AG09319 (cell line): ENCODE results near the gene TLE3.

Source experiments
- DNase-seq: peaks from one replicate; pipeline ENCODE4 v3.0.0-alpha.2; 2010; ENCODE audit warnings: low read depth; ENCODE audit errors: extremely low read depth
- TF ChIP-seq, protein P1 (sequence below): IDR thresholded peaks from 2 replicates; pipeline ENCODE4 v1.5.1; 2011; ENCODE audit warnings: low read depth, mild to moderate bottlenecking, inconsistent platforms, low read length, moderate library complexity

Gene TLE3

DNA sequence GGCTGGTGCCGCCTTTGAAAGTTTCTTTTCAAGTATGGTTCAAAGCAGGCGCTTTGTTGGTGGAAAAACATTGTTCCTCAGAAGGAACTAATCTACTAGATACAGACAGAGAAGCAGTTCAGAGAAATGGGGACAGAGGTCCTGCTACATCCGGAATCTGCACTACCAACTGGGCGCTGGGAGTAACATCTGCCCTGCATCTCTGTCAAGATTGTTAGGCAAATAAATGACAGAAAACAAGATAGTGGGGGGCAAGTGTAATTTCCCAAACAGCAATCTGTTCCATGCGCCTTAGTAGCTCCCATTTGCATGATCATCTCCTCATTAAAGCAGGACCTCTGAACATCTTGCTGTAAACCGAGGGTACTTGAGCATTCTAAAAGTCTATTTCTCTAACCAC lies 17.4 kb downstream of the TLE3 start:
- TF ChIP-seq, protein P1, sequence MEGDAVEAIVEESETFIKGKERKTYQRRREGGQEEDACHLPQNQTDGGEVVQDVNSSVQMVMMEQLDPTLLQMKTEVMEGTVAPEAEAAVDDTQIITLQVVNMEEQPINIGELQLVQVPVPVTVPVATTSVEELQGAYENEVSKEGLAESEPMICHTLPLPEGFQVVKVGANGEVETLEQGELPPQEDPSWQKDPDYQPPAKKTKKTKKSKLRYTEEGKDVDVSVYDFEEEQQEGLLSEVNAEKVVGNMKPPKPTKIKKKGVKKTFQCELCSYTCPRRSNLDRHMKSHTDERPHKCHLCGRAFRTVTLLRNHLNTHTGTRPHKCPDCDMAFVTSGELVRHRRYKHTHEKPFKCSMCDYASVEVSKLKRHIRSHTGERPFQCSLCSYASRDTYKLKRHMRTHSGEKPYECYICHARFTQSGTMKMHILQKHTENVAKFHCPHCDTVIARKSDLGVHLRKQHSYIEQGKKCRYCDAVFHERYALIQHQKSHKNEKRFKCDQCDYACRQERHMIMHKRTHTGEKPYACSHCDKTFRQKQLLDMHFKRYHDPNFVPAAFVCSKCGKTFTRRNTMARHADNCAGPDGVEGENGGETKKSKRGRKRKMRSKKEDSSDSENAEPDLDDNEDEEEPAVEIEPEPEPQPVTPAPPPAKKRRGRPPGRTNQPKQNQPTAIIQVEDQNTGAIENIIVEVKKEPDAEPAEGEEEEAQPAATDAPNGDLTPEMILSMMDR = no peak
- DNase-seq = no peak

- TF ChIP-seq, protein P1 = no peak
- no peak for DNase-seq
These were observed 17.8 kb downstream of the TLE3 start for GRCh38 chr15:70079888-70080287.

DNA sequence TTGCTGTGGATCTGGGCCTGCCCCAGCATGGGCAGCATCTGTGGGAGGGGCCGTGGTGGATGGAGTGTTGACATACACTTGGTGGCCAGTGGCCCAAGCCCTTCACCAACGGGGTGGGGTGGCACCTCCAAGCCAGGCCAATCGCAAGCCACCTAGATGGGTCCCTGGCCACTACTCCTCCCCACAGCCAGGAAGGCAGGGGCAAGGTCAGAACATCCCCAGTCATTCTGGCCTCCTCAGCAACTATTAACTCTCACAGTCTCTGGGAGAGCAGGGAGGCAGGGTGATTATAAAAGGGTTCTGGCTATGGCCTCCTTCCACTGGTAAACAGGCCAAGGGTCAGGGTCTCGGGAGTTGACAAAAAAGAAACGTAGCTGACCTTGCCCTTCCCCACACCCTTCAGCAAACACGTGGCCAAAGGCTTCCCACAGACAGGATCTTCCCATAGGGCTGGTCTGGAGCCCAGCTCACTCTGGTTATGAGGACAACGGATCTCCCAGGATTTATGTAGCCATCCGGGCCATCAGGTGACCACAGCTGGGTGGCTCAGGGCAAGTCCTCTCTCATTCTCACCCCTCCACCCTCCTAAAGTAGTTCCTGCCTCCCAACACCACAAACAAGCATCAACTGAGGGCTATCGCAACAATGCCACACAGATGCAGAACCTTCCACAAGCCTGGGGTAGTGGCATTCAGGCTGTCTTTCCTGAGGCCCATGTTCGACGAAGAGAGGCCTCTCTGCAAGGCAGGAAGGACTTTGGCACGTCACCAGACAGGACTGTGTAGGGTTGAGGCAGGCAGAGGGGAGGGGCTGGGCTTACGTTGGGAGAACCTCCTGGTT lies 18.9 kb downstream of the TLE3 start:
- TF ChIP-seq, protein P1 = no peak
- no peak for DNase-seq

DNA sequence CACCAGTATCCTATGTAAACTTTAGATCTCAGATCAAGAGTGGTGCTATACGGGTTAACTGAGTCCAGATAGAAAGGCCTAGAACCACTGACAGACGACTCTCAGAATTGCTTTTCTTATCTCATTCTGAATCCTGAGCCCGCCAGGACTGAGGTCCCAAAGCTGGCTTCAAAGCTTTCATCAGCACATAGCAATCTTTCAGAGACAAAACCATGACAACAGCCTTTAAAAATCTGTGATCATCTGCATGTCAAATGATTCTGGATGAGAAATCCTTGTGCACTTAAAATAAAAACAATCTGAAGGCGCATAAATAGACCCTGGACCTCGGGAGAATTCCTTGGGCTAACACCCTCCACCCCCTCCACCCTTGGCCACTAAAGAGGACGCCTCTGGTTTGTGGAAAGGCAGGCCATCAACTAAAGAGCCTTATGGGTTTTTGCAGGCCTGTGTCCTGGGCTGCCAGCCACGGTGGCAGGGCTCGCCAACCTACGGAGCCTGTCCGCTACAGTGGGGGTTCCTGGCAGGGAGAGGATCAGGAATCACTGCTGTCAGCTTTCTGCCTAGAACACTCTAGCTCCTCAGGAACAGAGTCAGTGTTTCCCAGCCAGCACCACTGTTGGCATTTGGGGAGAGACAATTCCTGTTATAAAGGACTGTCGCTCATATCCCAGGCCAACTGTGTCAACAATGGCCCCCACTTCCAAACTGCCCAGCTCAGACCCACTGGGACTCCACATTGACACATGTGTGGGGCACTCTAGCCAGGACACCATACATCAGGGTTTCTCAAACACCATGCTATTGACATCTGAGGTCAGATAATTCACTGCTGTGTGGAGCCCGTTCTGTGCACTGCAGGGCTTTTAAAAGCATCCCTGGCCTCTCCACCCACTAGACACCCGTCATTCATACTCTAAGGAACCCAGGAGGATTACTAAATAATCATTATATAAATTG lies 20.2 kb downstream of the TLE3 start:
- TF ChIP-seq, protein P1 = no peak
- DNase-seq = no peak

DNA sequence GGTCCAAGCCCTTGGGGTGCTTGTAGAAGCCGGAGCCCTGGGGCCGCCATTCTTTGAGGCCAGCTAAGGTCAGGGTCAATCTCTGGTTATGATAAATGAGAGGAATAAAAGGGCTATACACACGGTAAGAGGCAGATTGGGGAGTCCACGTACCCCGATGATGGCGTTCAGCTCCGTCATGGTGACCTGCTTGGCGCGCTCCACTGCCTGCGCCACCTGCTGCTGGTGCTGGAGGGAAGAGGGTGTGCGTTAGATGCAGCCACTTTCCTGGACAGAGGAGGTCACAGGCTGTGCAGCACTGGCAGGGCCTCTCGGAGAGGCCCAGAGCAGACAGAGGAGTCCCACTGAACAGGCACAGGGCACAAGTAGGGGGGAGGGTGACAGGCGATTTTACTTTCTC lies 23.3 kb downstream of the TLE3 start:
- DNase-seq = no peak
- TF ChIP-seq, protein P1 = no peak

DNA sequence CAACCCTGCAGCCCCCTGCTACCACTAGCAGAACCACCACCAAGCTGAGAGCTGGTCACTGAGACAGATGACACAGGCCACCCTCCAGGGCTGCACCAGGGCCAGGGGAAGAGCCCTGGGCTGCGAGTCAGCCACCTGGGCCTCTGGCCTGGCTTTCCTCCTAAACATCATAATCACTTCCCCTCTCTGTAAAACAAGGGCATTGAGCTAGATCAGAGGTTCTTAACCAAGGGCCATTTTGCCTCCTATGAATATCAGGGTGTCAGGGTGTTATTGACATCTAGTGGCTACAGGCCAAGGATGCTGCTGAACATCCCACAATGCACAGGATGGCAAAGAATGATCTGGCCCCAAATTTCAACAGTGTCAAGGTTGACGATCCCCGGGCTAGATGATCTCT lies 25.2 kb downstream of the TLE3 start:
- TF ChIP-seq, protein P1 = no peak
- DNase-seq = no peak

DNA sequence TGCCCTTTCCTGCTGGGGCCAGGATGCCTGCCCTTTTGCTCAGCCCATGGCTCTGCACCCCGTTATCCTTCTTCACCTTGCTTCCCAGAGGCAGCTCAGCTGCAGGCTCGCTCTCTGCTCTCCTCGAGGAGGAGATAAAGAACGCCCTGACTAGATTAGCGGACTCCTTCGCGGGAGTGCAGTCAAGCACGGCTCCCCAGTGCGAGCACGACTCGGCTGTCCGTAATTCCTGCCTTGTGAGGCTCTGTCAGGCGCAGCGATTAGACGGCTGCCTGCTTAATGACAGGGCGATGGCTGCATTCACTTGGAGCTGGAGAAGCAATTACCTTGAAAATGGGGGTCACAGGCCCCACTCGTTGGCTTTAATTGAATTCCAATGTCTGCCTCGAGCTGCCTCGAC lies 25.9 kb downstream of the TLE3 start:
- TF ChIP-seq, protein P1 = no peak
- no peak for DNase-seq
